SU-DHL-6 (cell line): ENCODE data around the gene CARD14.

Experiments used
- H2AFZ ChIP-seq: fragments of 200-600 bp; sonication (generic); 2 replicates; pipeline ENCODE4 v1.6.1; 2014; ENCODE audit warnings: low read depth, mild to moderate bottlenecking, moderate library complexity, mixed read lengths, antibody characterized with exemption, low read length; ENCODE audit not compliant: severe bottlenecking
- H3F3A ChIP-seq: fragments of 200-600 bp; shearing (Covaris generic); 2 replicates; pipeline ENCODE4 v1.6.0; 2016; ENCODE audit warnings: antibody characterized with exemption, mild to moderate bottlenecking; ENCODE audit not compliant: insufficient read depth
- H3K27ac ChIP-seq: fragments of 200-600 bp; sonication (generic); 2 replicates; pipeline ENCODE4 v1.5.1; 2016; ENCODE audit warnings: low read depth, mild to moderate bottlenecking, low read length, moderate library complexity, mixed read lengths
- H3K27me3 ChIP-seq: fragments of 200-600 bp; sonication (generic), shearing (Covaris generic); 2 replicates; pipeline ENCODE4 v1.6.0; 2014; ENCODE audit warnings: mild to moderate bottlenecking, low read length
- H3K36me3 ChIP-seq: fragments of 200-600 bp; sonication (generic); 2 replicates; pipeline ENCODE4 v1.6.1; 2014; ENCODE audit warnings: mild to moderate bottlenecking, low read length, mixed read lengths
- H3K4me2 ChIP-seq: fragments of 300-600, 200-600 bp; shearing (Covaris generic), sonication (generic); 2 replicates; pipeline ENCODE4 v1.6.0; 2014; ENCODE audit warnings: low read length, low read depth, mild to moderate bottlenecking; ENCODE audit not compliant: poor library complexity, severe bottlenecking
- H3K4me3 ChIP-seq: fragments of 200-600 bp; sonication (generic); 2 replicates; pipeline ENCODE4 v1.5.1; 2014; ENCODE audit warnings: antibody characterized with exemption, low read length, mild to moderate bottlenecking, mixed read lengths; ENCODE audit not compliant: insufficient read depth, poor library complexity, severe bottlenecking
- H3K79me2 ChIP-seq: fragments of 200-600 bp; sonication (generic); 2 replicates; pipeline ENCODE4 v1.6.1; 2014; ENCODE audit warnings: mild to moderate bottlenecking, low read length, moderate library complexity; ENCODE audit not compliant: insufficient read depth
- H3K9ac ChIP-seq: fragments of 200-600 bp; sonication (generic); 2 replicates; pipeline ENCODE4 v1.7.0; 2014; ENCODE audit warnings: mild to moderate bottlenecking, low read length
- H3K9me2 ChIP-seq: fragments of 200-600 bp; sonication (generic); replicated peaks from 2 replicates; pipeline ENCODE4 v1.6.1; 2014; ENCODE audit warnings: low read length; ENCODE audit not compliant: insufficient read depth
- H3K9me3 ChIP-seq: fragments of 200-600 bp; sonication (generic); 2 replicates; pipeline ENCODE4 v1.6.1; 2014; ENCODE audit warnings: low read length, mixed read lengths; ENCODE audit not compliant: insufficient read depth
- H4K20me1 ChIP-seq: fragments of 200-600 bp; sonication (generic); 2 replicates; pipeline ENCODE4 v1.6.1; 2014; ENCODE audit warnings: low read depth, mild to moderate bottlenecking, antibody characterized with exemption, low read length, moderate library complexity, mixed read lengths
- CTCF ChIP-seq: fragments of 200-600 bp; sonication (generic); IDR thresholded peaks from one replicate; pipeline ENCODE4 v1.5.1; 2017; ENCODE audit warnings: antibody characterized with exemption, mild to moderate bottlenecking, low read length, moderate library complexity; ENCODE audit not compliant: insufficient read depth, poor library complexity, severe bottlenecking
- EZH2phosphoT487 ChIP-seq: fragments of 200-600 bp; sonication (generic), shearing (Covaris generic); conservative IDR thresholded peaks from 2 replicates; pipeline ENCODE4 v1.6.1; 2018; ENCODE audit warnings: mild to moderate bottlenecking, antibody characterized with exemption, low read length, moderate library complexity, mixed read lengths

The CARD14 gene

GRCh38 chr17:80187090-80187489 lies 17.3 kb downstream of the CARD14 start:
- Histone ChIP-seq H3K79me2 (no peaks in the 10 kb centered on the region), H2AFZ (no peak overlapping the region), H3K4me3 (no peak overlapping the region), H3K27ac (no peak overlapping the region), H3K4me2 (no peak overlapping the region), H3F3A (no peaks in the 10 kb centered on the region), H3K9me3 (no peaks in the 10 kb centered on the region), H3K27me3 (no peaks in the 10 kb centered on the region), H4K20me1 (no peaks in the 10 kb centered on the region), H3K9ac (no peak overlapping the region), H3K36me3 (no peaks in the 10 kb centered on the region), H3K9me2 (no peaks in the 10 kb centered on the region)
- TF ChIP-seq EZH2phosphoT487 (no peak), CTCF (no peak)

- H4K20me1 ChIP-seq, result no peaks in the 10 kb centered on the region
- H3K9ac ChIP-seq, result no peak overlapping the region
- no peak overlapping the region for H3K4me3 ChIP-seq
- no peak overlapping the region for H2AFZ ChIP-seq
- no peaks in the 10 kb centered on the region for H3K9me2 ChIP-seq
- no peaks in the 10 kb centered on the region for H3F3A ChIP-seq
- H3K27ac ChIP-seq, result no peak overlapping the region
- no peak overlapping the region for H3K4me2 ChIP-seq
- no peak for TF ChIP-seq EZH2phosphoT487
- TF ChIP-seq CTCF, result no peak
- H3K9me3 ChIP-seq, result no peaks in the 10 kb centered on the region
- no peaks in the 10 kb centered on the region for H3K27me3 ChIP-seq
- H3K36me3 ChIP-seq, result no peaks in the 10 kb centered on the region
- no peaks in the 10 kb centered on the region for H3K79me2 ChIP-seq
Observed at GRCh38 chr17:80187515-80187941, 17.7 kb downstream of the CARD14 start.

- Histone ChIP-seq H3K9me3 (no peaks in the 10 kb centered on the region), H3K9me2 (no peaks in the 10 kb centered on the region), H3K27ac (no peak overlapping the region), H4K20me1 (no peaks in the 10 kb centered on the region), H3K27me3 (no peaks in the 10 kb centered on the region), H3K9ac (no peak overlapping the region), H2AFZ (no peak overlapping the region), H3K36me3 (no peaks in the 10 kb centered on the region), H3K4me2 (no peak overlapping the region), H3K79me2 (no peaks in the 10 kb centered on the region), H3F3A (no peaks in the 10 kb centered on the region), H3K4me3 (no peak overlapping the region)
- TF ChIP-seq CTCF (no peak), EZH2phosphoT487 (no peak)
Observed at GRCh38 chr17:80189611-80190010, 19.8 kb downstream of the CARD14 start.
